OCI-LY7 (cell line): Measurements from ENCODE around the gene AIFM3.
"Not testable (repeated sequence)": the region's sequence is repeated elsewhere in the genome, so short reads cannot be mapped to it uniquely, and the experiment has no call there.

Source experiments
- CTCF ChIP-seq: fragments of 200-600 bp; sonication (generic); conservative IDR thresholded peaks from 2 replicates; pipeline ENCODE4 v1.5.1; 2014; ENCODE audit warnings: mild to moderate bottlenecking, antibody characterized with exemption, low read length, moderate library complexity, mixed read lengths
- EZH2phosphoT487 ChIP-seq: fragments of 200-600 bp; sonication (generic); IDR thresholded peaks from 2 replicates; pipeline ENCODE4 v1.6.1; 2018; ENCODE audit warnings: low read depth, borderline replicate concordance, mild to moderate bottlenecking, mixed run types, antibody characterized with exemption, low read length, moderate library complexity, mixed read lengths

- not testable (repeated sequence) for TF ChIP-seq CTCF, EZH2phosphoT487
Measured at GRCh38 chr22:21009208-21009607, 42.2 kb downstream of the AIFM3 start.
